GM11168 (cell line): ENCODE data around the gene THADA.
"Not testable (repeated sequence)": the region's sequence is repeated elsewhere in the genome, so short reads cannot be mapped to it uniquely, and the experiment has no call there.

ENCODE experiments used
- in situ Hi-C: fragments of 300-500 bp; cut with MboI; formaldehyde crosslinking; loops from one replicate; pipeline ENCODE4 v1.12.0; 2022; ENCODE audit warnings: low sequenced_read_pairs; ENCODE audit not compliant: unreplicated experiment

The THADA gene

GRCh38 chr2:43595603-43596412 is at the start of gene THADA:
TSS of gene THADA (minus strand) at chr2:43596038. CDS start at chr2:43592392, 3,646 bp downstream.
- in situ Hi-C loops: no loop called here

GRCh38 chr2:43643680-43644079 is 47.8 kb upstream of the THADA start:
- in situ Hi-C loops: no loop called here

- in situ Hi-C loops: no loop called here
These were observed 46.5 kb upstream of the THADA start for GRCh38 chr2:43642363-43642762.

GRCh38 chr2:43637030-43637803 is 41.4 kb upstream of the THADA start, which contains the start of gene PLEKHH2:
TSS of gene PLEKHH2 (plus strand) at chr2:43637260. CDS start at chr2:43644674, 7,414 bp downstream.
- in situ Hi-C loops: no loop called here

GRCh38 chr2:43636621-43637020 is 40.8 kb upstream of the THADA start:
- in situ Hi-C loops: no loop called here

- in situ Hi-C loops: not testable (repeated sequence)
These were observed 40.3 kb upstream of the THADA start for GRCh38 chr2:43636153-43636552.

- in situ Hi-C loops: no loop called here
These were observed 38.9 kb upstream of the THADA start for GRCh38 chr2:43634604-43635306.

- in situ Hi-C loops: no loop called here
These were observed 35.9 kb upstream of the THADA start for GRCh38 chr2:43631618-43632317.

- in situ Hi-C loops: no loop called here
These were observed 27.2 kb upstream of the THADA start for GRCh38 chr2:43622931-43623451.

GRCh38 chr2:43619511-43619910 is 23.7 kb upstream of the THADA start:
- in situ Hi-C loops: no loop called here

- in situ Hi-C loops: no loop called here
These were observed 21.3 kb upstream of the THADA start for GRCh38 chr2:43616967-43617680.

- in situ Hi-C loops: no loop called here
These were observed 17.1 kb upstream of the THADA start for GRCh38 chr2:43612944-43613343.

GRCh38 chr2:43611987-43612894 is 16.4 kb upstream of the THADA start:
- in situ Hi-C loops: no loop called here

- in situ Hi-C loops: no loop called here
These were observed 14.5 kb upstream of the THADA start for GRCh38 chr2:43610361-43610760.

GRCh38 chr2:43609290-43609918 is 13.6 kb upstream of the THADA start:
- in situ Hi-C loops: no loop called here

GRCh38 chr2:43605851-43606250 is 10.0 kb upstream of the THADA start:
- in situ Hi-C loops: no loop called here

GRCh38 chr2:43605079-43605655 is 9.3 kb upstream of the THADA start:
- in situ Hi-C loops: no loop called here
